CD4-positive, alpha-beta T cell (primary cell): ENCODE measurements around the gene PIK3R1. TPM values are rescaled to one million over a fixed set of nuclear protein-coding genes. Genes with fewer than 3 reads are reported as not detected.

ENCODE experiments used
- ATAC-seq: fragments of 200-7000 bp; cut with Tn5 transposase; one replicate; pipeline ENCODE4 v1.10.0; 2022; ENCODE audit warnings: mild to moderate bottlenecking; ENCODE audit not compliant: poor library complexity
- CTCF ChIA-PET: fragments of 350-600 bp; sonication (Branson Sonifier 250); formaldehyde crosslinking; loops from one replicate; lab custom pipeline; 2021; ENCODE audit warnings: antibody characterized with exemption, inconsistent platforms; lab: Charles Lee
- POLR2A ChIA-PET: fragments of 350-600 bp; sonication (Branson Sonifier 250); formaldehyde crosslinking; loops from one replicate; lab custom pipeline; 2021; ENCODE audit warnings: antibody characterized with exemption, inconsistent platforms; lab: Charles Lee
- DNase-seq, 14 experiments: peaks; one replicate each; pipeline ENCODE4 v3.0.0-alpha.2; 2013 to 2020; ENCODE audit warnings: mixed read lengths in 2 of 14
- H3K27ac ChIP-seq, 2 donors: one replicate each; pipeline versions ENCODE4 v1.5.1 to v1.7.0; 2013; ENCODE audit warnings: low read length in 2 of 2, low read depth in 1 of 2, mild to moderate bottlenecking in 1 of 2
- H3K27me3 ChIP-seq, 2 experiments: 1 replicate in 1 of 2; 2 replicates in 1 of 2; pipeline versions ENCODE4 v1.6.1 to v1.7.0; 2013; ENCODE audit warnings: low read length in 2 of 2, control low read depth in 1 of 2, mild to moderate bottlenecking in 1 of 2, moderate library complexity in 1 of 2; ENCODE audit not compliant: insufficient read depth in 2 of 2, control insufficient read depth in 1 of 2
- H3K36me3 ChIP-seq: one replicate; pipeline ENCODE4 v1.6.1; 2013; ENCODE audit warnings: low read length, control low read depth; ENCODE audit not compliant: insufficient read depth
- H3K4me1 ChIP-seq: one replicate; pipeline ENCODE4 v1.6.1; 2013; ENCODE audit warnings: low read length, control low read depth; ENCODE audit not compliant: insufficient read depth
- H3K4me3 ChIP-seq: one replicate; pipeline ENCODE4 v1.5.1; 2013; ENCODE audit warnings: mild to moderate bottlenecking, low read length, moderate library complexity
- H3K9me3 ChIP-seq, 2 experiments: 1 replicate in 1 of 2; 2 replicates in 1 of 2; pipeline versions ENCODE4 v1.6.1 to v1.7.0; 2013; ENCODE audit warnings: low read length in 2 of 2, mild to moderate bottlenecking in 2 of 2, control low read depth in 1 of 2, moderate library complexity in 1 of 2; ENCODE audit not compliant: control insufficient read depth in 1 of 2, insufficient read depth in 1 of 2
- H3K27ac Mint-ChIP-seq: one replicate; pipeline ENCODE4 v1.8.0; 2020; ENCODE audit warnings: mixed read lengths
- H3K27me3 Mint-ChIP-seq: one replicate; pipeline ENCODE4 v1.8.0; 2021; ENCODE audit warnings: mixed read lengths
- H3K36me3 Mint-ChIP-seq: one replicate; pipeline ENCODE4 v1.8.0; 2021; ENCODE audit warnings: low read depth, mixed read lengths
- H3K4me1 Mint-ChIP-seq: one replicate; pipeline ENCODE4 v1.8.0; 2021; ENCODE audit warnings: low read depth, mixed read lengths
- H3K4me3 Mint-ChIP-seq: one replicate; pipeline ENCODE4 v1.8.0; 2020; ENCODE audit warnings: mild to moderate bottlenecking, mixed read lengths
- H3K9me3 Mint-ChIP-seq: one replicate; pipeline ENCODE4 v1.8.0; 2020; ENCODE audit warnings: mixed read lengths
- CTCF ChIP-seq: fragments of 200-600 bp; IDR thresholded peaks from one replicate; pipeline ENCODE4 v1.8.0; 2022; ENCODE audit warnings: antibody characterized with exemption, mild to moderate bottlenecking
- intact Hi-C, 2 experiments: fragments of 100-400 bp; cut with DNase I in 1 of 2; cut with micrococcal nuclease in 1 of 2; formaldehyde crosslinking; loops; one replicate each; pipeline versions ENCODE4 v1.15.1 to v1.9.0; 2023 to 2025; cut with DNase I, micrococcal nuclease
- total RNA-seq, 174 experiments: library from RNA in 2 of 174; stranded (reverse) in 2 of 174; gene quantifications; one replicate each; pipeline ENCODE4 v1.2.3 and lab custom pipeline; 2021 to 2026

PIK3R1 gene
- total RNA-seq, 2 experiments from 2014 or later, result 455 to 459 TPM

DNA sequence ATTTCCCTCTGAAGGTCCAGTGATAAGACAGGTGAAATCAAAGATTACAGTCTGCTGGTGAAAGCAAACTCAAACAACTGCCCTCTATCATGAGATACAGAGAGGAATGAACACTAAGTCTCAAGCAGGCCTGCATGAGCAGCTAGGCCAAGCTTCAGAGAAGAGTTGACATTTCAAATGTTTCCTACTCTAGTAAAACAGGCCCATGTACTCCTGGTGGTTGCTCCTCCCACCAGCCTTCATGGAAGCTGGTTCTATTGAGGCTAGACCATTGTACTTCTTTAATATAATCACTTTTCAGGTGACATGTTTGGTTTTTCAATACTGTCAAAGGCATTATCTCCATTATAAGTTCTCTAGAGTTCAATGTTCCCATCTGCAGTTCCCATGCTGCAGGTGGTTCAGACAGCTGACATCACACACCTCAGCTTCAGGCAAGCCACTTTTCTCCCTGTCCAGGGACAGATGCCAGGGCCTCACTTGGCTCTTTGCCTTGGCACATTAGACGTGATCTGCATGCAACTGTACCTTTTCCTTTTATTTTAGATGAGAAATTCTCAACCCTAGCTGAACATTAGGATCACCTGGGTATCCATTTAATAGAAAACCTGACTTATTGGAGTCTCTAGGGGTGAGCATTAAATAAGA is 89.8 kb downstream of the PIK3R1 start:
- Mint-ChIP-seq H3K9me3 (no peaks in the 10 kb centered on the region), H3K4me1 (peaks cover 4% of the 10 kb centered on the region), H3K4me3 (no peak overlapping the region), H3K27me3 (no peaks in the 10 kb centered on the region), H3K36me3 (peaks cover 18% of the 10 kb centered on the region), H3K27ac (no peak overlapping the region)
- POLR2A ChIA-PET, result interaction anchor here (0.8 kb wide), 1 partner anchor 24 kb away, joined by 3 read pairs; no protein-coding TSS in a partner anchor
- Histone ChIP-seq H3K4me3 (no peak overlapping the region), H3K36me3 (peaks cover 7% of the 10 kb centered on the region), H3K27ac (no peak overlapping the region), H3K9me3 (no peaks in the 10 kb centered on the region), H3K4me1 (no peaks in the 10 kb centered on the region), H3K27me3 (no peaks in the 10 kb centered on the region)
- intact Hi-C loops, result no loop called here
- CTCF ChIA-PET, result no interaction called here
- TF ChIP-seq CTCF, result no peak
- ATAC-seq (no peak), DNase-seq (no peak)

DNA sequence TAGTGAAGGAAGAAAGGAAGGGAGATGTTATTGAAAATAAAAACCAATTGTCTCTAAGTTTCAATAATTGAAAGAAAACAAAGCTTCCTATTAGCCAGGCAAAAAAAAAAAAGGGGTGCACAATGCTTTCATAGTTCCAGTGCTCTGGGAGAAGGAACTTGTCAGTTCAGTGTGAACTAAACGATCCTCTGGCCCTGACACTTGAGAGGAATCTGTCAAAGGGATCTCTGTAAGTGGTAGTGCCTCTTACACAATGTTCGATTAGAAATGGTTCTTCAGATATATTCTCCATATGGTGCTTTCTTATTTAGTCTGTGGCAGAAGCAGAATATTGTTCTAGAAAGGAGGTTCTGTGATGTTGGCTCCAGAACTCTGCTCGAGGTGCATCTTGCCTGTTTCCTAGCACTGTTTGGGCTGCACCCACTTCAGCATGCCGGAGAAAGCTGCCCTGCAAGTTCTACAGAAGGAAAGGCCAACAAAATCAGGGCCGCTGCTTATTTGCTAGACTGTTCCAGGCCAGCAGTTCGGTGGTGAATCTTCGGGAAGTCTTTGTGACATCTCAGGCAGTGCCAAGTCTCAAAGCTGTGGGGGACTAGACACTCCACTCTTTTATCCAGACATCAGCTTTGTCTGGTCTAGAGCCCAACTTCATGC is 90.9 kb downstream of the PIK3R1 start:
- H3K36me3 Mint-ChIP-seq, result peaks cover 10% of the 10 kb centered on the region
- no peak overlapping the region for H3K4me3 ChIP-seq
- ATAC-seq (no peak), DNase-seq (no peak)
- TF ChIP-seq CTCF, result no peak
- no peaks in the 10 kb centered on the region for H3K9me3 ChIP-seq
- no peaks in the 10 kb centered on the region for H3K4me1 ChIP-seq
- no peak overlapping the region for H3K4me3 Mint-ChIP-seq
- H3K27ac ChIP-seq, result no peak overlapping the region
- peaks cover 4% of the 10 kb centered on the region for H3K4me1 Mint-ChIP-seq
- no peaks in the 10 kb centered on the region for H3K36me3 ChIP-seq
- H3K9me3 Mint-ChIP-seq, result no peaks in the 10 kb centered on the region
- no peaks in the 10 kb centered on the region for H3K27me3 ChIP-seq
- ChIA-PET CTCF (no interaction called here), POLR2A (interaction anchor here (1.6 kb wide), 1 partner anchor 9 kb away, joined by 5 read pairs; no protein-coding TSS in a partner anchor)
- no peak overlapping the region for H3K27ac Mint-ChIP-seq
- intact Hi-C loops, result no loop called here
- H3K27me3 Mint-ChIP-seq, result no peaks in the 10 kb centered on the region

GRCh38 chr5:68313336-68313735 is 97.8 kb downstream of the PIK3R1 start:
- Mint-ChIP-seq H3K4me3 (no peak overlapping the region), H3K36me3 (no peaks in the 10 kb centered on the region), H3K4me1 (peaks cover 5% of the 10 kb centered on the region), H3K27ac (no peak overlapping the region), H3K9me3 (no peaks in the 10 kb centered on the region), H3K27me3 (no peaks in the 10 kb centered on the region)
- TF ChIP-seq CTCF, result no peak
- Histone ChIP-seq H3K9me3 (no peaks in the 10 kb centered on the region), H3K27me3 (no peaks in the 10 kb centered on the region), H3K36me3 (no peaks in the 10 kb centered on the region), H3K4me3 (no peak overlapping the region), H3K4me1 (peaks cover 10% of the 10 kb centered on the region), H3K27ac (no peak overlapping the region)
- ATAC-seq (no peak), DNase-seq (no peak)
- CTCF ChIA-PET, result no interaction called here
- intact Hi-C loops, result no loop called here
- POLR2A ChIA-PET, result no interaction called here
